AG20443 (cell line): ENCODE data around the gene ARID1B.

Experiments used
- DNase-seq: peaks from one replicate; pipeline ENCODE4 v3.0.0; 2012; ENCODE audit warnings: low spot score, mixed read lengths

The ARID1B gene

GRCh38 chr6:156879186-156879585 is 102.0 kb downstream of the ARID1B start:
- no peak for DNase-seq

- DNase-seq: no peak
Observed at GRCh38 chr6:156879591-156879990, 102.4 kb downstream of the ARID1B start.

GRCh38 chr6:156880913-156881312 is 103.7 kb downstream of the ARID1B start:
- no peak for DNase-seq

GRCh38 chr6:156881687-156882629 is 104.8 kb downstream of the ARID1B start:
- DNase-seq: peak; percentile 26

GRCh38 chr6:156883497-156884252 is 106.5 kb downstream of the ARID1B start:
- DNase-seq: no peak

- DNase-seq: no peak
Observed at GRCh38 chr6:156884306-156884705, 107.1 kb downstream of the ARID1B start.

GRCh38 chr6:156885562-156885961 is 108.4 kb downstream of the ARID1B start:
- no peak for DNase-seq

- no peak for DNase-seq
Observed at GRCh38 chr6:156886409-156886808, 109.2 kb downstream of the ARID1B start.

- DNase-seq: no peak
Observed at GRCh38 chr6:156887623-156888269, 110.6 kb downstream of the ARID1B start.

- DNase-seq: no peak
Observed at GRCh38 chr6:156889469-156889868, 112.3 kb downstream of the ARID1B start.

GRCh38 chr6:156889986-156890385 is 112.8 kb downstream of the ARID1B start:
- DNase-seq: no peak

- DNase-seq: peak; percentile 16
Observed at GRCh38 chr6:156890627-156891314, 113.6 kb downstream of the ARID1B start.

GRCh38 chr6:156897907-156898531 is 120.8 kb downstream of the ARID1B start:
- no peak for DNase-seq

GRCh38 chr6:156899071-156899470 is 121.9 kb downstream of the ARID1B start:
- DNase-seq: no peak

- DNase-seq: no peak
Observed at GRCh38 chr6:156899532-156900135, 122.5 kb downstream of the ARID1B start.

GRCh38 chr6:156900292-156900691 is 123.1 kb downstream of the ARID1B start:
- DNase-seq: no peak

- no peak for DNase-seq
Observed at GRCh38 chr6:156901309-156902019, 124.3 kb downstream of the ARID1B start.

- no peak for DNase-seq
Observed at GRCh38 chr6:156902782-156903181, 125.6 kb downstream of the ARID1B start.

- DNase-seq: no peak
Observed at GRCh38 chr6:156904176-156904967, 127.2 kb downstream of the ARID1B start.

GRCh38 chr6:156905801-156906200 is 128.6 kb downstream of the ARID1B start:
- no peak for DNase-seq
